ENCODE results near the gene EEF1E1. TPM values are rescaled to one million over a fixed set of nuclear protein-coding genes. Genes with fewer than 3 reads are reported as not detected.

EEF1E1 gene
- total RNA-seq, result 37.4 and 51.3 TPM in 2 replicates

GRCh38 chr6:8102122-8102958 lies at the start of gene EEF1E1:
Gene EEF1E1, minus strand, starts transcription at chr6:8102548. Its CDS starts 27 bp downstream, at chr6:8102521.

GRCh38 chr6:8063761-8064637 lies 38.3 kb downstream of the EEF1E1 start, which contains the start of gene BLOC1S5:
Gene BLOC1S5, minus strand, starts transcription at chr6:8064389. Its CDS starts 13 bp downstream, at chr6:8064376.

Other genes with a start within 250 kb of the EEF1E1 start
- 1,055 and 1,190 TPM in 2 replicates for gene TXNDC5, start 191.8 kb downstream of the EEF1E1 start, total RNA-seq
- 12.8 and 14.5 TPM in 2 replicates for gene BLOC1S5, start 38.2 kb downstream of the EEF1E1 start, total RNA-seq